ENCODE data around the gene B3GAT1.
"Not testable (repeated sequence)": the region's sequence is repeated elsewhere in the genome, so short reads cannot be mapped to it uniquely, and the experiment has no call there.

B3GAT1 gene

GRCh38 chr11:134412203-134413042, at the start of gene B3GAT1:
Gene B3GAT1, minus strand, starts transcription at chr11:134412242. Its CDS starts 24,583 bp downstream, at chr11:134387659.
- H3K4me3 ChIP-seq (ENCODE audit: low read depth, low read length), result no peak within 1 kb of the TSS
- no peak for TF ChIP-seq CTCF (IDR thresholded peaks at IDR 0.05; ENCODE audit: borderline replicate concordance, insufficient read depth, low read depth, low read length)

GRCh38 chr11:134461621-134462020, 49.6 kb upstream of the B3GAT1 start:
- TF ChIP-seq CTCF (IDR thresholded peaks at IDR 0.05; ENCODE audit: borderline replicate concordance, insufficient read depth, low read depth, low read length), result no peak
- H3K4me3 ChIP-seq (ENCODE audit: low read depth, low read length), result no peak overlapping the region

DNA sequence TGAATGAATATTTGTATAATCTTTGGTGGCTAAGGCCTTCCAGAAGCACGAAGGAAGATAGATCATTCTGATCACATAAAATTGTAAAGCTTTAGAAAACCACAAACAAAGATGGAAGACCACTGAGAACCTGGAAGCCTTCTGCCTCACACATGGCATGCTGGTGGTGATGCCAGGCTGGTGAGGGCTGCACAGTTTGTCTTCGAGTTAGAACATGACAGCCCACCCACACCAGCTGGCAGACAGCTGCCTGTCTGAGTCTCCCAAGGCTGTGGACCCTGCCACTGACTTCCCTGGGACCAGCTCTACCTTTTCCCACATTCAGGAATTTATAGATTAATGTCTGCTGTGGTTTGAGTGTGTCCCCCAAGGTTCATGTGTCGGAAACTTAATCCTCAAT, 48.8 kb upstream of the B3GAT1 start:
- TF ChIP-seq CTCF (IDR thresholded peaks at IDR 0.05; ENCODE audit: borderline replicate concordance, insufficient read depth, low read depth, low read length), result no peak
- no peak overlapping the region for H3K4me3 ChIP-seq (ENCODE audit: low read depth, low read length)

DNA sequence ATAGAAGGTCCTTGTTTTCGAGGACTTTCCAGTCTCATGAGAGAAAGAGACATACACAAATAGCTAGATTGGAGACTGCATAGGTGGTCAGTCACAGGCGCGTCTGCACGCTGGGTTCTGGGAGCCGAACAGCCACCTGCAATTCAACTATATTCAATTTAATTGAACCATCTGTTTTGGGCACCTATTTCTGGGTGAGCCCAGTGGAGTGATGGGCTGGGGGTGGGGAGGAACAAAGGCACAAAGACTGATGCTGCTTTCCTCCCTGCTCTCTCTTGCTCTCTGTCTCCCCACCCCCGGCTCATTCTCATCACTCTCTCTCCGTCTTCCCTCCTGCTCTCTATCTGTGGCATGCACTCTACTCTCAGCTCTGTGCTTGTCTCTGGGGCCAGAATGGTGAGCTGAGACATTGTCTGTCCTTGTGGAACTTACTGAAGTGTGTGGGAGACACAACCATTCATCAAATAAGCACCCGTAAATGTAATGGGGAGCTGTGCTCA, 48.1 kb upstream of the B3GAT1 start:
- H3K4me3 ChIP-seq (ENCODE audit: low read depth, low read length), result no peak overlapping the region
- TF ChIP-seq CTCF (IDR thresholded peaks at IDR 0.05; ENCODE audit: borderline replicate concordance, insufficient read depth, low read depth, low read length), result no peak

- no peak for TF ChIP-seq CTCF (IDR thresholded peaks at IDR 0.05; ENCODE audit: borderline replicate concordance, insufficient read depth, low read depth, low read length)
These were observed 47.4 kb upstream of the B3GAT1 start for GRCh38 chr11:134459246-134460061.

DNA sequence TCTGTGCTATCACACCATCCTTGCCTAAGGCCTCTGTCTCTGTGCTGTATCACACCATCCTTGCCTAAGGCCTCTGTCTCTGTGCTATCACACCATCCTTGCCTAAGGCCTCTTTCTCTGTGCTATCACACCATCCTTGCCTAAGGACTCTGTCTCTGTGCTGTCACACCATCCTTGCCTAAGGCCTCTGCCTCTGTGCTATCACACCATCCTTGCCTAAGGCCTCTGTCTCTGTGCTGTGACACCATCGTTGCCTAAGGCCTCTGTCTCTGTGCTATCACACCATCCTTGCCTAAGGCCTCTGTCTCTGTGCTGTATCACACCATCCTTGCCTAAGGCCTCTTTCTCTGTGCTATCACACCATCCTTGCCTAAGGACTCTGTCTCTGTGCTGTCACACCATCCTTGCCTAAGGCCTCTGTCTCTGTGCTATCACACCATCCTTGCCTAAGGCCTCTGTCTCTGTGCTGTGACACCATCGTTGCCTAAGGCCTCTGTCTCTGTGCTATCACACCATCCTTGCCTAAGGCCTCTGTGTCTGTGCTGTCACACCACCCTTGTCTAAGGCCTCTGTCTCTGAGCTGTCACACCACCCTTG, 45.5 kb upstream of the B3GAT1 start:
- not testable (repeated sequence) for H3K4me3 ChIP-seq (ENCODE audit: low read depth, low read length)

More at GRCh38 chr11:134459246-134460061, 47.4 kb upstream of the B3GAT1 start:
- no peak overlapping the region for H3K4me3 ChIP-seq (ENCODE audit: low read depth, low read length)

DNA sequence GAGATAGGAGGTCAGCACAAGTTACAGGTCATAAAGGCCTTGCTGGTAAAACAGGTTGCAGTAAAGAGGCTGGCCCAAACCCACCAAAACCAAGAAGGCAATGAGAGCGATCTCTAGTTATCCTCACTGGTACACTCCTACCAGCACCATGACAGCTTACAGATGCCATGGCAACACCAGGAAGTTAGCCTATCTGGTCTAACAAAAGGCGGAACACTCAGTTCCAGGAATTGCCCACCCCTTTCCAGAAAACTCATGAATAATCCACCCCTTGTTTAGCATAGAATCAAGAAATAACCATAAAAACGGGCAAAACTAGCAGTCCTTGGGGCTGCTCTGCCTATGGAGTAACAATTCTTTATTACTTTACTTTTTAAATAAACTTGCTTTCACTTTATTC, 43.5 kb upstream of the B3GAT1 start:
- H3K4me3 ChIP-seq (ENCODE audit: low read depth, low read length), result no peak overlapping the region
- no peak for TF ChIP-seq CTCF (IDR thresholded peaks at IDR 0.05; ENCODE audit: borderline replicate concordance, insufficient read depth, low read depth, low read length)
